ENCODE results near the gene DPH1.

Gene DPH1

GRCh38 chr17:2064980-2065785 lies 35.2 kb downstream of the DPH1 start (continued):
- TF ChIP-seq, protein P1, sequence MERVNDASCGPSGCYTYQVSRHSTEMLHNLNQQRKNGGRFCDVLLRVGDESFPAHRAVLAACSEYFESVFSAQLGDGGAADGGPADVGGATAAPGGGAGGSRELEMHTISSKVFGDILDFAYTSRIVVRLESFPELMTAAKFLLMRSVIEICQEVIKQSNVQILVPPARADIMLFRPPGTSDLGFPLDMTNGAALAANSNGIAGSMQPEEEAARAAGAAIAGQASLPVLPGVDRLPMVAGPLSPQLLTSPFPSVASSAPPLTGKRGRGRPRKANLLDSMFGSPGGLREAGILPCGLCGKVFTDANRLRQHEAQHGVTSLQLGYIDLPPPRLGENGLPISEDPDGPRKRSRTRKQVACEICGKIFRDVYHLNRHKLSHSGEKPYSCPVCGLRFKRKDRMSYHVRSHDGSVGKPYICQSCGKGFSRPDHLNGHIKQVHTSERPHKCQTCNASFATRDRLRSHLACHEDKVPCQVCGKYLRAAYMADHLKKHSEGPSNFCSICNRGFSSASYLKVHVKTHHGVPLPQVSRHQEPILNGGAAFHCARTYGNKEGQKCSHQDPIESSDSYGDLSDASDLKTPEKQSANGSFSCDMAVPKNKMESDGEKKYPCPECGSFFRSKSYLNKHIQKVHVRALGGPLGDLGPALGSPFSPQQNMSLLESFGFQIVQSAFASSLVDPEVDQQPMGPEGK (tag by site-specific recombination; IDR thresholded peaks at IDR 0.05): peak; percentile 94
- TF ChIP-seq OVOL3 (tag by site-specific recombination; IDR thresholded peaks at IDR 0.05) (no peak), ZNF112 (tag by site-specific recombination; IDR thresholded peaks at IDR 0.05) (no peak), ZNF555 (tag by site-specific recombination; conservative IDR thresholded peaks at IDR 0.05) (no peak), ZNF473 (tag by site-specific recombination; IDR thresholded peaks at IDR 0.05) (no peak), ZIC2 (tag by site-specific recombination; IDR thresholded peaks at IDR 0.05) (peak; percentile 33; the same call in 1 of the 2 replicates), ZNF366 (tag by site-specific recombination; conservative IDR thresholded peaks at IDR 0.05) (no peak), SALL2 (tag by site-specific recombination; IDR thresholded peaks at IDR 0.05; ENCODE audit: borderline replicate concordance) (no peak), ZNF792 (tag by site-specific recombination; IDR thresholded peaks at IDR 0.05) (no peak), KLF16 (tag by site-specific recombination; IDR thresholded peaks at IDR 0.05) (0 out of 2 replicates have a peak, but pooled peaks have one; percentile 20), ZNF133 (tag by site-specific recombination; IDR thresholded peaks at IDR 0.05) (no peak), ZNF302 (tag by site-specific recombination; IDR thresholded peaks at IDR 0.05; ENCODE audit: low read depth) (no peak), ZNF529 (tag by site-specific recombination; IDR thresholded peaks at IDR 0.05; ENCODE audit: insufficient replicate concordance) (no peak), ZNF37A (tag by site-specific recombination; IDR thresholded peaks at IDR 0.05) (no peak), ZBTB8A (tag by site-specific recombination; IDR thresholded peaks at IDR 0.05) (no peak), ZFHX2 (tag by site-specific recombination; conservative IDR thresholded peaks at IDR 0.05) (peak; percentile 47), ZNF140 (tag by site-specific recombination; IDR thresholded peaks at IDR 0.05) (no peak), ZNF341 (tag by site-specific recombination; IDR thresholded peaks at IDR 0.05; ENCODE audit: low read depth) (no peak), EGR2 (tag by site-specific recombination; IDR thresholded peaks at IDR 0.05; ENCODE audit: low read depth) (no peak), KLF7 (tag by site-specific recombination; IDR thresholded peaks at IDR 0.05; ENCODE audit: borderline replicate concordance) (no peak), SETDB1 (IDR thresholded peaks at IDR 0.05; ENCODE audit: insufficient read length, low read length) (no peak), ZNF221 (tag by site-specific recombination; IDR thresholded peaks at IDR 0.05; ENCODE audit: borderline replicate concordance) (no peak), ZXDB (tag by site-specific recombination; IDR thresholded peaks at IDR 0.05) (no peak), ZNF239 (tag by site-specific recombination; IDR thresholded peaks at IDR 0.05) (no peak), ZNF274 (IDR thresholded peaks at IDR 0.05; ENCODE audit: low read length) (no peak), ZNF274 (tag by site-specific recombination; IDR thresholded peaks at IDR 0.05; ENCODE audit: borderline replicate concordance) (no peak)
- TF ChIP-seq, protein P2, sequence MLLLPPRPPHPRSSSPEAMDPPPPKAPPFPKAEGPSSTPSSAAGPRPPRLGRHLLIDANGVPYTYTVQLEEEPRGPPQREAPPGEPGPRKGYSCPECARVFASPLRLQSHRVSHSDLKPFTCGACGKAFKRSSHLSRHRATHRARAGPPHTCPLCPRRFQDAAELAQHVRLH (tag by site-specific recombination; IDR thresholded peaks at IDR 0.05): no peak; the same call in 1 of the 2 replicates
- TF ChIP-seq, protein P3, sequence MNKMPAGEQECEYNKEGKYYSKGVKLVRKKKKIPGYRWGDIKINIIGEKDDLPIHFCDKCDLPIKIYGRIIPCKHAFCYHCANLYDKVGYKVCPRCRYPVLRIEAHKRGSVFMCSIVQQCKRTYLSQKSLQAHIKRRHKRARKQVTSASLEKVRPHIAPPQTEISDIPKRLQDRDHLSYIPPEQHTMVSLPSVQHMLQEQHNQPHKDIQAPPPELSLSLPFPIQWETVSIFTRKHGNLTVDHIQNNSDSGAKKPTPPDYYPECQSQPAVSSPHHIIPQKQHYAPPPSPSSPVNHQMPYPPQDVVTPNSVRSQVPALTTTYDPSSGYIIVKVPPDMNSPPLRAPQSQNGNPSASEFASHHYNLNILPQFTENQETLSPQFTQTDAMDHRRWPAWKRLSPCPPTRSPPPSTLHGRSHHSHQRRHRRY (tag by site-specific recombination; IDR thresholded peaks at IDR 0.05): no peak
- TF ChIP-seq, protein P4, sequence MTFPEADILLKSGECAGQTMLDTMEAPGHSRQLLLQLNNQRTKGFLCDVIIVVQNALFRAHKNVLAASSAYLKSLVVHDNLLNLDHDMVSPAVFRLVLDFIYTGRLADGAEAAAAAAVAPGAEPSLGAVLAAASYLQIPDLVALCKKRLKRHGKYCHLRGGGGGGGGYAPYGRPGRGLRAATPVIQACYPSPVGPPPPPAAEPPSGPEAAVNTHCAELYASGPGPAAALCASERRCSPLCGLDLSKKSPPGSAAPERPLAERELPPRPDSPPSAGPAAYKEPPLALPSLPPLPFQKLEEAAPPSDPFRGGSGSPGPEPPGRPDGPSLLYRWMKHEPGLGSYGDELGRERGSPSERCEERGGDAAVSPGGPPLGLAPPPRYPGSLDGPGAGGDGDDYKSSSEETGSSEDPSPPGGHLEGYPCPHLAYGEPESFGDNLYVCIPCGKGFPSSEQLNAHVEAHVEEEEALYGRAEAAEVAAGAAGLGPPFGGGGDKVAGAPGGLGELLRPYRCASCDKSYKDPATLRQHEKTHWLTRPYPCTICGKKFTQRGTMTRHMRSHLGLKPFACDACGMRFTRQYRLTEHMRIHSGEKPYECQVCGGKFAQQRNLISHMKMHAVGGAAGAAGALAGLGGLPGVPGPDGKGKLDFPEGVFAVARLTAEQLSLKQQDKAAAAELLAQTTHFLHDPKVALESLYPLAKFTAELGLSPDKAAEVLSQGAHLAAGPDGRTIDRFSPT (tag by site-specific recombination; IDR thresholded peaks at IDR 0.05): 0 out of 2 replicates have a peak, but pooled peaks have one; percentile 11
- TF ChIP-seq, protein P5, sequence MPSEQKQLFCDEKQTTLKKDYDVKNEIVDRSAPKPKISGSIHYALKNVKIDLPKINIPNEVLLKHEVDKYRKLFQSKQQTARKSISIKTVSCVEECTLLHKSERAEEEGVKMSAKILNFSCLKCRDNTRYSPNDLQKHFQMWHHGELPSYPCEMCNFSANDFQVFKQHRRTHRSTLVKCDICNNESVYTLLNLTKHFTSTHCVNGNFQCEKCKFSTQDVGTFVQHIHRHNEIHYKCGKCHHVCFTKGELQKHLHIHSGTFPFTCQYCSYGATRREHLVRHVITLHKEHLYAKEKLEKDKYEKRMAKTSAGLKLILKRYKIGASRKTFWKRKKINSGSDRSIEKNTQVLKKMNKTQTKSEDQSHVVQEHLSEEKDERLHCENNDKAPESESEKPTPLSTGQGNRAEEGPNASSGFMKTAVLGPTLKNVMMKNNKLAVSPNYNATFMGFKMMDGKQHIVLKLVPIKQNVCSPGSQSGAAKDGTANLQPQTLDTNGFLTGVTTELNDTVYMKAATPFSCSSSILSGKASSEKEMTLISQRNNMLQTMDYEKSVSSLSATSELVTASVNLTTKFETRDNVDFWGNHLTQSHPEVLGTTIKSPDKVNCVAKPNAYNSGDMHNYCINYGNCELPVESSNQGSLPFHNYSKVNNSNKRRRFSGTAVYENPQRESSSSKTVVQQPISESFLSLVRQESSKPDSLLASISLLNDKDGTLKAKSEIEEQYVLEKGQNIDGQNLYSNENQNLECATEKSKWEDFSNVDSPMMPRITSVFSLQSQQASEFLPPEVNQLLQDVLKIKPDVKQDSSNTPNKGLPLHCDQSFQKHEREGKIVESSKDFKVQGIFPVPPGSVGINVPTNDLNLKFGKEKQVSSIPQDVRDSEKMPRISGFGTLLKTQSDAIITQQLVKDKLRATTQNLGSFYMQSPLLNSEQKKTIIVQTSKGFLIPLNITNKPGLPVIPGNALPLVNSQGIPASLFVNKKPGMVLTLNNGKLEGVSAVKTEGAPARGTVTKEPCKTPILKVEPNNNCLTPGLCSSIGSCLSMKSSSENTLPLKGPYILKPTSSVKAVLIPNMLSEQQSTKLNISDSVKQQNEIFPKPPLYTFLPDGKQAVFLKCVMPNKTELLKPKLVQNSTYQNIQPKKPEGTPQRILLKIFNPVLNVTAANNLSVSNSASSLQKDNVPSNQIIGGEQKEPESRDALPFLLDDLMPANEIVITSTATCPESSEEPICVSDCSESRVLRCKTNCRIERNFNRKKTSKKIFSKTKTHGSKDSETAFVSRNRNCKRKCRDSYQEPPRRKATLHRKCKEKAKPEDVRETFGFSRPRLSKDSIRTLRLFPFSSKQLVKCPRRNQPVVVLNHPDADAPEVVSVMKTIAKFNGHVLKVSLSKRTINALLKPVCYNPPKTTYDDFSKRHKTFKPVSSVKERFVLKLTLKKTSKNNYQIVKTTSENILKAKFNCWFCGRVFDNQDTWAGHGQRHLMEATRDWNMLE (tag by site-specific recombination; conservative IDR thresholded peaks at IDR 0.05; ENCODE audit: low read depth): no peak

Data from HEK293 (cell line).